ENCODE measurements around the gene SLC17A4. TPM values are rescaled to one million over a fixed set of nuclear protein-coding genes. Genes with fewer than 3 reads are reported as not detected.

The SLC17A4 gene
- total and polyA plus RNA-seq, 2 donors from 2014 or later, result 0.88 to 1.8 TPM

GRCh38 chr6:25777856-25778649 lies 23.5 kb downstream of the SLC17A4 start:
- Histone ChIP-seq H3K9ac (ENCODE audit: low read length in 3 of 3) (no peak overlapping the region), H3K36me3 (ENCODE audit: control insufficient read depth in 2 of 3, insufficient read depth in 3 of 3, low read length in 3 of 3) (no peaks in the 10 kb centered on the region), H3K27ac (ENCODE audit: low read depth in 2 of 2, low read length in 2 of 2) (no peak overlapping the region), H3K9me3 (ENCODE audit: control insufficient read depth in 2 of 3, insufficient read depth in 1 of 3, low read length in 3 of 3) (no peaks in the 10 kb centered on the region), H3K27me3 (ENCODE audit: control insufficient read depth, insufficient read depth, low read length) (no peaks in the 10 kb centered on the region), H3K4me1 (ENCODE audit: control insufficient read depth in 2 of 3, insufficient read depth in 2 of 3, low read depth in 1 of 3, low read length in 3 of 3) (no peaks in the 10 kb centered on the region), H3K4me3 (ENCODE audit: low read length in 3 of 3) (no peak overlapping the region)
- DNase-seq (no peak), FAIRE-seq (no peak)
- intact Hi-C loops (cut with DNase I), result no loop called here
- TF ChIP-seq CTCF (IDR thresholded peaks at IDR 0.05; ENCODE audit: borderline replicate concordance, extremely low read depth, insufficient read depth), result no peak

GRCh38 chr6:25781134-25781533 lies 26.6 kb downstream of the SLC17A4 start:
- Histone ChIP-seq H3K9ac (ENCODE audit: low read length in 3 of 3) (no peak overlapping the region), H3K9me3 (ENCODE audit: control insufficient read depth in 2 of 3, insufficient read depth in 1 of 3, low read length in 3 of 3) (no peaks in the 10 kb centered on the region), H3K4me3 (ENCODE audit: low read length in 3 of 3) (no peak overlapping the region), H3K4me1 (ENCODE audit: control insufficient read depth in 2 of 3, insufficient read depth in 2 of 3, low read depth in 1 of 3, low read length in 3 of 3) (no peaks in the 10 kb centered on the region), H3K27ac (ENCODE audit: low read depth in 2 of 2, low read length in 2 of 2) (no peak overlapping the region), H3K27me3 (ENCODE audit: control insufficient read depth, insufficient read depth, low read length) (no peaks in the 10 kb centered on the region), H3K36me3 (ENCODE audit: control insufficient read depth in 2 of 3, insufficient read depth in 3 of 3, low read length in 3 of 3) (no peaks in the 10 kb centered on the region)
- no peak for TF ChIP-seq CTCF (IDR thresholded peaks at IDR 0.05; ENCODE audit: borderline replicate concordance, extremely low read depth, insufficient read depth)
- FAIRE-seq (no peak), DNase-seq (no peak)
- intact Hi-C loops (cut with DNase I), result no loop called here

GRCh38 chr6:25787428-25787827 lies 32.9 kb downstream of the SLC17A4 start:
- intact Hi-C loops (cut with DNase I), result no loop called here
- no peak overlapping the region for H3K27ac ChIP-seq (ENCODE audit: low read depth in 2 of 2, low read length in 2 of 2)
- peaks cover 0 to 3% (median 0%) of the 10 kb centered on the region in 3 donors for H3K36me3 ChIP-seq (ENCODE audit: control insufficient read depth in 2 of 3, insufficient read depth in 3 of 3, low read length in 3 of 3)
- no peak overlapping the region for H3K9ac ChIP-seq (ENCODE audit: low read length in 3 of 3)
- FAIRE-seq (no peak), DNase-seq (no peak)
- H3K4me3 ChIP-seq (ENCODE audit: low read length in 3 of 3), result no peak overlapping the region
- peaks cover 0 to 4% (median 0%) of the 10 kb centered on the region in 3 donors for H3K4me1 ChIP-seq (ENCODE audit: control insufficient read depth in 2 of 3, insufficient read depth in 2 of 3, low read depth in 1 of 3, low read length in 3 of 3)
- no peaks in the 10 kb centered on the region for H3K27me3 ChIP-seq (ENCODE audit: control insufficient read depth, insufficient read depth, low read length)
- no peaks in the 10 kb centered on the region for H3K9me3 ChIP-seq (ENCODE audit: control insufficient read depth in 2 of 3, insufficient read depth in 1 of 3, low read length in 3 of 3)
- TF ChIP-seq CTCF (IDR thresholded peaks at IDR 0.05; ENCODE audit: borderline replicate concordance, extremely low read depth, insufficient read depth), result no peak
